ENCODE data around the gene SLC1A7.

Gene SLC1A7

GRCh38 chr1:53158900-53159299, 16.5 kb upstream of the SLC1A7 start:
- no peak for DNase-seq (ENCODE audit: low spot score)

- no peak for DNase-seq (ENCODE audit: low spot score)
Measured at GRCh38 chr1:53156783-53157182, 14.3 kb upstream of the SLC1A7 start.

DNA sequence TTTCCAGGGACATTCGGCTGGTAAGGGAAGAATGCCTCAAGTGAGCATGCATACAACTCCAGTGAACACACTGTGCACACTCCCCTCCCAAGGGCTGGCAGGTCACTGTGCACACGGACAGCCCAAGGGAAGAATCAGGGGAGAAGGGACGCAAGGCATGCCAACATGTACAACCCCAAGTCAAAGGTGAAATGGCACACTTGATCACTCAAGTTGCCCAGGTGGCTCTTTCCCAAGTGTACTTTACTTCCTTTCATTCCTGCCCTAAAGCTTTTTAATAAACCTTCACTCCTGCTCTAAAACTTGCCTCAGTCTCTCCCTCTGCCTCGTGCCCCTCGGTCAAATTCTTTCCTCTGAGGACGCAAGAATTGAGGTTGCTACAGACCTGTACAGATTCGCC, 13.5 kb upstream of the SLC1A7 start:
- DNase-seq (ENCODE audit: low spot score): no peak

GRCh38 chr1:53155534-53155933, 13.1 kb upstream of the SLC1A7 start:
- no peak for DNase-seq (ENCODE audit: low spot score)

- DNase-seq (ENCODE audit: low spot score): no peak
Measured at GRCh38 chr1:53154859-53155438, 12.5 kb upstream of the SLC1A7 start.

GRCh38 chr1:53153752-53154151, 11.3 kb upstream of the SLC1A7 start:
- no peak for DNase-seq (ENCODE audit: low spot score)

GRCh38 chr1:53148123-53148522, 5.7 kb upstream of the SLC1A7 start:
- DNase-seq (ENCODE audit: low spot score): no peak

GRCh38 chr1:53147174-53147573, 4.7 kb upstream of the SLC1A7 start:
- DNase-seq (ENCODE audit: low spot score): no peak

DNA sequence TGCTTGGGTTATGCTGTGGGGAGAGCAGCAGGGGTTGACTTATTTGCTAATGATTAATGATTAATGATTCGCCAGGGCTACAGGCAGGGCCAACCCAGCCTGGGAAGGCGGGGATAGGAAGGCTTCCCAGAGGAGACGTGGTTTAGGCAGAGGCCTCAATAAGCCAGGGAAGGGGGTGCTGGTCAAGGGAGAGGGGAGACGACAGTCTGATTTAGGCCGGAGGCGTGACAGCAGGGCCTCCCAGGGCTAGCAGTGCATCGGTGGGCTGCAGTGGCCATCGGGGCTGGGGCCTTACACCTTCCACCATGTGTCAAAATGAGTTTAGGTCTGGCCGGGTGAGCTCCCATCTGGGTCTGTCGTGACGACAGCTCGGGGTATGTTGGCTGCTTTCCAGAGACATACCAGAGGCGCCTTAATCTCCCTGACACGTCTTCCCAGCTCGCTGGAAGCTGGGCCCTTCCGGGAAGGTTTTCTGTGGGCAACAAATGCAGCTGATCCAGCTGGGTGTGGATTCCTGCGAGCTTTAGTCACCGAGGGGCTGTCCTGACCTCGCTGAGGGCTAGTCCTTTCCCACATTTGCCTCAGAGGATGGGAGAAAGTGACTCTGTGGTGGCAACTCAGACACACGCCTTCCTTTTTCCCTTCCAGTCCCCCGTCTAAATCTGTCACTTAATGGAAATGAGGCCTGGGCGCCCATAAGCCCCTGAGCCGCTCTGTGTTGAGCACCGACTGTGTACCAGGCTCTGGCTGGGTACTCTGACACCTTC, 3.7 kb upstream of the SLC1A7 start:
- peak; percentile 98 for DNase-seq (ENCODE audit: low spot score)

DNA sequence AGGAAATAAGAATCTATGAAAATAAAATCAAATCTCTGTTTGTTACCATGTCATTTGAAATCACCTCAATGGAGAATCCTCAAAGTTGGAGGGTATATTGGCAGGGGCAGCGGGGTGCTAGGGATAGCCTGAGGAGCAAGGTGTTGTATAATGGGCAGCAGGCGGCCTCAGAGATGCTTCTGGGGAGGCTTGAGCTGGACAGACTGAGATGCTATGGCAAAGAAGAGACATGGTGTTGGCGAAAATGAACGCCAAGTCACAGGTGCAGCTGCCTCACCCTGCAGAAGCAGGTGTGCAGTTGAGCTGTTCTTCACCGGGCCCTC, 3.1 kb upstream of the SLC1A7 start:
- no peak for DNase-seq (ENCODE audit: low spot score)

GRCh38 chr1:53145051-53145600, 2.7 kb upstream of the SLC1A7 start:
- DNase-seq (ENCODE audit: low spot score): no peak

GRCh38 chr1:53144201-53144600, 1.8 kb upstream of the SLC1A7 start:
- DNase-seq (ENCODE audit: low spot score): no peak

DNA sequence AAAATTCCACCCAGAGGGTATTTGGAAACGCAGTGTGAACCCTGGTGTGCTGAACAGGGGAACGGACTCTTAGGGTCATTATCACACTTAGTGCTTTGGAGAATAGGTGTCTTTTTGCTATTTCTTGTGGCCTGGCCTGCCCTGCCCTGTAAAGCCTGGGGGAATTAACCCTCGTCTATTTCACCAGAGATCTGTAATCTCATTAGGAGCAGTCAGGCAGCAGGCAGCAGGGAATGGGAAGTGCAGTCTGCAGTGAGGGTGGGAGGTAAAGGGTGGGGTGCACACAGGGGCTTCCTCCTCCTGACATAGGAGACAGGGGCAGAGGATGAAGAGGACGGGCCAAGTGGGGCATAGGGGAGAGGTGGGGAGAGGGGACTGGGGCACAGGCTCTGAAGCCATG, 1.1 kb upstream of the SLC1A7 start:
- no peak for DNase-seq (ENCODE audit: low spot score)

DNA sequence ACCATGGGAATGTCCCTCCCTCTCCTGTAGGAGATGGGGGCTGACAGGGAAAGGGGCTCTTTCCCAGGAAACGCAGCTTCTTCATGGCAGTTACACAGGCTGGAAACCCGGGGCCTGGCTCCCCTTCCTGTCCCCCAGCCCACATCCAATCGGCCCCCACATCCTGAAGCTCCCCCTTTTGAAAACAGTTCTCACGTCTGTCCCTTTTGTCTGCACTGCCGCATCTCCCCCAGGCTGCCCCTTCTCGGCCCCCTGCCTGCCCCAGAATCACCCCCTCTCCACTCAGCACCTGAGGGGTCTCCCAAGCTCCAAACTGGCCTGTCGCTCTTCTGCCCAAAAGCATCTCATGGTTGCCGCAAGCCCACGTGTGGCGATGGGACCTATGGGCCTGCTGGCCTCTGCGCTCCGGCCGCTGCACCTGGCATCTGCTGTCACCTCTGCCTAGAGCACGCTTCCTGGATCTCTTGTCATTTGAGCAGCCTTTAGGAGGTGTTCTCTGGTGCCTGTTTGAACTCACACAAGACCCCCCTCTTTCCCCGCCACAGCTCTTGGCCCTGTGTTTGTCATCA, 867 bp downstream of the SLC1A7 start:
- DNase-seq (ENCODE audit: low spot score): no peak

- no peak for DNase-seq (ENCODE audit: low spot score)
Measured at GRCh38 chr1:53140451-53140850, 2.0 kb downstream of the SLC1A7 start.

DNA sequence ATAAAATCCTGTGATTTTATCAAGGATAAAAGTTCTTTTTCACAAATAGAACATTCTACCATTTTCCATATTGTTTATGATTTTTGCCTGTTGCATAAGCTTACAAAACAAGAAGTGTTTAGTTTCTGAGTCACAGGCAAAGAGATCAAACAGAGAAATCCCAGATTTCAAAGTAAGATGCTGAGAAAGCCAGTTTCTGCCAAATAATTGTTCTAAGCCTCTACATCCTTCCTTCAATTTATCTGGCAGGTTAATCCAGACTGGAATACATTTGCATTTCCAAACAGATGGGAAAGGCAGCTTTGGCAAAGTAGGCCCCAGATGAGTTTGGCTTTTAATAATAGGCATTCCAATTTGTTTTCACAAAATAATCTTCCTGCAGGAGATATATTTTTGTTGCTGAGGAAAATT, 2.5 kb downstream of the SLC1A7 start:
- DNase-seq (ENCODE audit: low spot score): peak; percentile 36

- no peak for DNase-seq (ENCODE audit: low spot score)
Measured at GRCh38 chr1:53138991-53139884, 3.2 kb downstream of the SLC1A7 start.

DNA sequence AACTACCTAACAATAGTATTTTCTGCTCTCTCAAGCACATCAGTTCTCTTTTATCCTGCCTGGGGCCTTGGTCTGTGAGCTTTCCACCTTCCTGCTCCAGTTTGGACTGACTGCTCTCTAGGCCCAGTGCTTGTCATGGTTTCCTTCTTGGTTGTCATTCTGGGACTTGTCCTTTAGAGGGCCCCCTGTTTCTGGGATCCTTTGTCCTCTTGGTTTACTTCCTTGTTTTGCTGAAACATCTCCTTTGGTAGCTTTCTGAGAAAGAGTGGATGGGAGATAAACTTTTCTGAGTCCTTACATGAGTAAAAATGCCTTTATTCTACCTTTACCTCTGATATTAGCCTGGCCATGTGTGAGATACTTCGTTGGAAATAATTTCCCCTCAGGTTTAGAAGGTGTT, 4.7 kb downstream of the SLC1A7 start:
- no peak for DNase-seq (ENCODE audit: low spot score)

- peak; percentile 83 for DNase-seq (ENCODE audit: low spot score)
Measured at GRCh38 chr1:53135735-53136114, 6.7 kb downstream of the SLC1A7 start.

DNA sequence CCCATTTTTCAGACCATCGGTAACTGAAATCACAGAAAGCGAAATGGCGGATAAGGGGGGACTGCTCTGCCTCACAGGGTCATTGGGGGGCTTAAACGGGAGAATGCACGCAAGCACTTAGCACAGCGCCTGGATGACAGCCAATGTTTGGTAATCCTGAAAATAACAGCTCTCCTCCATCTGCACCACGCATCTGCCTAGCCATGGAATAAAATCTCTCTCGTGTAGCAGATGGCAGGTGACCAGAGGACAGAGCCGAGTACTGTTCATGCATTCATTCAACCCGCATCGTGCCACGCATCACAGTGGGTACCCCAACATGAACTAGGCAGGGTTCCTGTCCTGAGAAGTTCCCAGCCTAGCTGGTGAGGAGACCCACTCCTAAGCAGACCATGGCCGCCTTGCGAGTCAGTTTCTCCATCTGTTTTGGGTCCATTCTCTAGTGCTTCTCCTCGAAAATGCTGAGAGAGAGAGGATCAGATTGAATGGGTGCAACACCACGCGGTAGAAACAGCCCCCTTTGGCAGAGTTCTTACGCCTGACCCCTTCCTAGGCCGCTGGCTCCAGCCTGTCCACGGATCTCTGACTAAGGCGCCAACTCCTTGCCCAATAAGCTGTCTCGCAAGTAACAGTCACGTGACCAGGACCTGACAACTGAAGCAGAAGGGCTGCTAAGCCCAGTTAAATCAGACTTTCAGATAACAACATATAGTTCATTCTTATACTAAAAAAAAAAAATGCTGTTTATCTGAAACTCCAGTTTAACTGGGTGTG, 7.3 kb downstream of the SLC1A7 start:
- no peak for DNase-seq (ENCODE audit: low spot score)

DNA sequence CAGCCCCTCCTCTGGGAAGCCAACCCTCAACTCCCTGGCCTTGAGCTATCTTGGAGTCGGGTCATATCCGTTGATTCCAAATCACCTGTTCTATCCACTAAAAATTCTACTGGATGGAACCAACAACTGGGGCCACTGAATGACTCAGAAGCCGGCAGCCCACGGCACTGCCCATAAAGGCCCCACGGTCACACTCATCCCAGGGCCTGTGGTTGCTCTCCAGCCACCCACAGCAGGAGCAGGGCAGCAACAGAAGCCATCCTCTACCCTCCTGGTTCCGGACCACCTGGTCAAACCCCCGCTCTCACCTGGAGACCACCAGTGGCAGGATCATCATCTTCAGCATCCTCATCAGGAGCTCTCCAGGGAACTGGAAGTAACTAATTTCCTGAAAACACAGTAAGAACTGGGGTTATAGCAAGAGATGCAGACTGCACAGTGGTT, 8.4 kb downstream of the SLC1A7 start:
- no peak for DNase-seq (ENCODE audit: low spot score)

Data from AG08395 (cell line).